ENCODE results near the gene SCYL3.
A peak's percentile ranks its signal among the peaks of the same experiment; 100 is the strongest.

Gene SCYL3

GRCh38 chr1:169900571-169900970 lies 6.9 kb upstream of the SCYL3 start:
- no peak for DNase-seq (ENCODE audit: low read depth, low spot score)
- no peak overlapping the region for H3K27ac ChIP-seq

- no peak for DNase-seq (ENCODE audit: low read depth, low spot score)
Observed at GRCh38 chr1:169899519-169900217, 6.0 kb upstream of the SCYL3 start.

GRCh38 chr1:169896013-169896412 lies 2.3 kb upstream of the SCYL3 start:
- H3K27ac ChIP-seq = no peak overlapping the region
- no peak for DNase-seq (ENCODE audit: low read depth, low spot score)

More at GRCh38 chr1:169899519-169900217, 6.0 kb upstream of the SCYL3 start:
- H3K27ac ChIP-seq = no peak overlapping the region

DNA sequence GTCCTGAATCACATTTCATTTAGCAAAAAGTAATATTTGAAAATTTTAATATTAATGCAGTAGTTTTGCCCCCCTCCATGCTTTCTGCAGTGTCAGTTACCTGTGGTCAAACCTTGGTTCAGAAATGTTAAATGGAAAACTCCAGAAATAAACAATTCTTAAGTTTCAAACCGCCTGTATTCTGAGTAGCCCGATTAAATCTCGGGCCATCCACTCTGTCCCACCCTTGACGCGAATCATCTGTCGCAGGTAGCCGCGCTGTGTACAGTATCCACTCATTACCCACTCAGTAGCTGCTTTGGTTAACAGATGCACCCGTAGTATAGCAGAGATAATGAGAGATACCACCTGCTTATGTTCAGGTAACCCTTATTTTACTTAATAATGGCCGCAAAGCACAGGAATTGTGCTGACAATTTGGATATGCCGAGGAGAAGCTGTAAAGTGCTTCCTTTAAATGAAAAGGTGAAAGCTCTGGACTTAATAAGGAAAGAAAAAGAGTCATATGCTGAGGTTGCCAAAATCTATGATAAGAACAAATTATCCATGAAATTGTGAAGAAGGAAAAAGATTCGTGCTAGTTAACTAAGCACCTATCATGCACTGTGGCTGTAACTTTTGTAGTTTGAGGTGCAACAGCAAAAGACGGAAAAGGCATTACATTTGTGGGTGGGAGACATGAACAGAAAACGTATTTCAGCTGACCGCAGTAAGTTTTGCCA lies 889 bp upstream of the SCYL3 start:
- H3K27ac ChIP-seq = peak overlapping the region; percentile 84
- DNase-seq (ENCODE audit: low read depth, low spot score) = no peak

DNA sequence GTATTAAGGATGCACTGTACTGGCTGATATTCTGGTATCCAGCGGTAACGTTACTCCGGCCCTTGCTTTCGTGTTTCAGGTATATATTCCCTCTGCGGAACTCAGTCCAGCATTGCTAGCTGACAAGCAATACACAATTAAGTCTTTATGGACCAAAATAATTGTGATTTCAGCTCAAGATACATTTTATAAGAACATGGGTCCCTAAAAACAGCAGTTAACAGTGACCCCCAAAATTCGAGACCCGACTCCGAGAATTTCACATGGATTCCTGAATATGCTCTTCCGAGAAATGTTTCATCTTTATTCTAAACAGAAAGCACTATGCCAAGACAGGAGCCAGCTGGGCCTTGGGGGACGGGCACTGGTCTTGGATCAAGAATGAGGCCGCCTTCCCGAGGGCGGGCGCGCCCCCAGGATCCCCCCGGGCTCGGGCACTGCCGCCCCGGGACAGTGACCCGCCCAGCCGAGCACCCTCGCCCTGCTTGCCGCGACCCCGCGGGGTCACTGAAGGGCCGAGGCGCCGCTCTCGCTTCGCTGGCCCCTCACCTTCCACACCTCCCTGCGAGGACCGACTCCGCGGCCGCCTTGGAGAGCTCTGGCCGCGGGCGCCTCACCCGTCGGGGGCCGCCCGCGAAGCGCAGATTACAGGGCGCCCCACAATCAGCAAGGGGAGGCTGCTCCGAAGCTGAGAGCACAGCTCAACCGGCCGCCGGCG lies 610 bp downstream of the SCYL3 start:
- peak overlapping the region; percentile 84 for H3K27ac ChIP-seq
- DNase-seq (ENCODE audit: low read depth, low spot score) = no peak

GRCh38 chr1:169892176-169892926 lies 1.3 kb downstream of the SCYL3 start:
- no peak for DNase-seq (ENCODE audit: low read depth, low spot score)
- H3K27ac ChIP-seq = peak overlapping the region; percentile 84

- DNase-seq (ENCODE audit: low read depth, low spot score) = no peak
- H3K27ac ChIP-seq = peak overlapping the region; percentile 84
Observed at GRCh38 chr1:169891539-169891885, 2.2 kb downstream of the SCYL3 start.

DNA sequence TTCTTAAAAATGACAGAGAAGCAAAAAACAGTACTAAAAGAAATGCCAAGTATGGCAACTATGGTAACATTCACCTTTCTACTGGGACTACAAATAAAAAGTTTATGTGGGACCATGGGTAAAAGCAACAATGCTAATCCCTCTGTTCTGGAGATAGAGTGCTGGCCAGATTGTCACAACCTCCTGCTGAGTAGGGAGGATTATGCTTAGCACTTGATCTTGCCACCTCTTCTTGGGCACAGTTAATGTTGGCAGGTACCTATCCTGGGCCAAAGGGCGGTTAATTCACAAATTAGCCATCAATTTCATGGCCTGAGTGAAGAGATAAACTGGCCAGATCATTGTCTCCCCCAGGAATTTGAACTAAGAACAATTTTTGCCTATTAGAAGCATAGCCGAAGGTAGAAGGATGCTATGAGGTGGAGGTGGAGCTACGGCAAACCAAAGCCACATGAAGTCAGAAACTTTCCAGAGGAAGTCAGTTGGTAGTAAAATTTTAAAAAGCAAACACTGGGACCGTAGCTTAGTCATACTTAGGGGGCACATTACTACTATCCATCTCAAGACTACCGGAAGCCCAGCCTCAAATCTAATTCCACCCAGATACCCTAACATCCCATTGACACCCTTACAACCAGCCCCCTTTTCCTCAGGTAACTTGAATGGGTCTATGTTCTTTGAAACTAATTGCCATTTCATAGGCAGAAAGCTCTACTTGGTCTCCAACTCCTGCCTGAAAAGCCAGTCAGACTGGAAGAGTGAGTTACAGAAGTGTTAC lies 2.7 kb downstream of the SCYL3 start:
- no peak for DNase-seq (ENCODE audit: low read depth, low spot score)
- peak overlapping the region; percentile 84 for H3K27ac ChIP-seq

GRCh38 chr1:169889871-169890270 lies 3.8 kb downstream of the SCYL3 start:
- H3K27ac ChIP-seq = no peak overlapping the region
- no peak for DNase-seq (ENCODE audit: low read depth, low spot score)

- no peak for DNase-seq (ENCODE audit: low read depth, low spot score)
- H3K27ac ChIP-seq = no peak overlapping the region
Observed at GRCh38 chr1:169886931-169887330, 6.8 kb downstream of the SCYL3 start.

DNA sequence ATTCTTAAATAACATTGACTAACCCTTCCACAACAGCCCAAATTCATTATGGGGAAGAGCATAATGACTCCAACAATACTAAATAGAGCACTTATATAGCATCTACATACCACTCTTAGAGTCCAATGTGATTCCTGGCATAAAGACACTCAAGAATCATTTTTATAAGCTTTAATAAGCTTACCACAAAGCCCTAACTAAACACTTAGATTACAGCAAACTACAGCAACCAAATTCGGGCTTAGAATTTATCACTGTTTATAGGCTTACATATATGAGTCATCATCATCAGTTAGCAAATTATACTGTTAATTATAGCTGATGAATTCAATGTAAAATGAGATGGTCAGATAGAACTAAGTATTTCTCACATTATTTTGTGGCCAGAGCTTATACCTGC lies 7.3 kb downstream of the SCYL3 start:
- no peak for DNase-seq (ENCODE audit: low read depth, low spot score)
- no peak overlapping the region for H3K27ac ChIP-seq

DNA sequence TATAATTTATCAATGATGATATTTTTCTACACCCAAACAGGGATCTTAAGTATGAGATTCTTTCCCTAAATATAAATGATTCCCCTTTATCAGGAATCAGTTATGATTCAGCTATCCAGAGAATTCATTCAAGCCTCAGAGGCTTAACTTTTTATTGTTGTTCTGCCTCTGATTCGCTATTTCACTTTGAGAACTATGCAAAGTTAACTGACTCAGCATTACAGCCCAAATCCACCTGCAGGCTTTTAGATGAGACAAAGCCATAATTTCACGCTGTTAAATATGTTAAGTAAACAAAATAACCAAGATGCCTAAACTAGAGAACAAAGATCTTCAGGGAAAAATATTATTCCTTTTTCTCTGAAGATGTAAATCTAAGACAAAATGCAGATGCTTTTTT lies 8.5 kb downstream of the SCYL3 start:
- no peak for DNase-seq (ENCODE audit: low read depth, low spot score)
- H3K27ac ChIP-seq = no peak overlapping the region

DNA sequence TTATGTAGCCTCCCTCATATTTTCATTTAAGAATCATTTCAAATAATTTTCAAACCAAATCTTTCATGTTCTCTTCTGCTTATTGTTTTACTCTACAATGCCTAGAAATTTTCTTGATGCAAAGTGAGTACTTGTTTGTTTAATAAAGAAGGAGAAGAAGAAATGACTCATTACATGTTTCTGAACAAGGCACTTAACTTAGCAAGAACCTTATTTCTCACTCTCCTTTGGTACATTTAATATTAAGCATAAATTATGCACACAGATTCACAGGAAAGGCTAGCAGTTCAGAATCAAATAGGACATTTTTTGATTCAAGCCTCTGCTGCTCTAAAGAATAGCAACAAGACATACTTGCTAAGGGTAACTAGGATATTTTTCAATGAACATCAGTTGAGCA lies 9.1 kb downstream of the SCYL3 start:
- H3K27ac ChIP-seq = no peak overlapping the region
- no peak for DNase-seq (ENCODE audit: low read depth, low spot score)

DNA sequence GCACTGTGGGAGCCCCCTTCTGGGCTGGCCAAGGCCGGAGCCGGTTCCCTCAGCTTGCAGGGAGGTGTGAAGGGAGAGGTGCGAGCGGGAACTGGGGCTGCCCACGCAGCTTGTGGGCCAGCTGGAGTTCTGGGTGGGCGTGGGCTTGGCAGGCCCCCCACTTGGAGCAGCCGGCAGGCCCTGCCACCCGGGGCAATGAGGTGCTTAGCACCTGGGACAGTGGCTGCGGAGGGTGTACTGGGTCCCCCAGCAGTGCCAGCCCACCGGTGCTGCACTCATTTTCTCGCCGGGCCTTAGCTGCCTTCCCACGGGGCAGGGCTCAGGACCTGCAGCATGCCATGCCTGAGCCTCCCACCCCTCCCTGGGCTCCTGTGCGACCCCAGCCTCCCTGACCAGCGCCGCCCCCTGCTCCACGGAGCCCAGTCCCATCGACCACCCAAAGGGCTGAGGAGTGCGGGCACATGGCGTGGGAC lies 11.6 kb downstream of the SCYL3 start:
- H3K27ac ChIP-seq = no peak overlapping the region
- DNase-seq (ENCODE audit: low read depth, low spot score) = no peak

DNA sequence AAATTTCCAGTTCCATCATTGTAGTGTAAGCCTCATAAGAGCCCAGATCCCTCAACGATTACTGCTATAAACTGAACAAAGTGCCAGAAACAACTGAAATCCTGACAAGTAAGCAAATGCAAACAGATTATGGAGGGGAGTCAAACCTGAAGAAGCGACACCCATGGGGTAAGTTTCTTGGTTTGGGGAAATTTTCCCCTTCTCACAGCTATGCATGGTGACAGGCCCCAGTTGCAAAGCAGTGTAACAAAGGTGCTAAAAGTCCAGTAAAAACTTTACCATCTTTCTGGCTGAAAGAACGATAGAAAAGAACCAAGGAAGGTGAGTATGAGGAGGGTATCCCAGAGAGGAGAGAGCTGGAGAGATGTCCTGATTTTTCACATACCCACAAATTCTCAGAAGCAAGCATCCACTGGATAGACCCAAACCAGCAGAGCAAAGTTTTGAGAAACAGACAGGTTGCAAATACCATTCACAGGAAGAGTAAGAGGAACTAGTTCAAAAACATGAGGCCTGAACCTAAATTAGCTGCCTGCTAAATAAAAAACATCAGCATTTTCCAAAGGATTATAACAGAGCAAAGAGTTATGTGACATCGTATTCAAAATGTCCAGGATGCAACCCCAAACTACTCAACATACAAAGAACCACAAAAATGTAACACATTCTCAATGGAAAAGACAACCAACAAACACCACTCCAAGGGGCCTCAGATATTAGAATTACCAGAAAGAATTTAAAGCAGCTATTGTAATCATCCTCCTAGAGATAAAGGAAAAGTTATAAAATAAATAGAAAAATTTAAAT lies 14.5 kb downstream of the SCYL3 start:
- H3K27ac ChIP-seq = no peak overlapping the region
- no peak for DNase-seq (ENCODE audit: low read depth, low spot score)

- H3K27ac ChIP-seq = no peak overlapping the region
- DNase-seq (ENCODE audit: low read depth, low spot score) = no peak
Observed at GRCh38 chr1:169878498-169878897, 15.2 kb downstream of the SCYL3 start.

DNA sequence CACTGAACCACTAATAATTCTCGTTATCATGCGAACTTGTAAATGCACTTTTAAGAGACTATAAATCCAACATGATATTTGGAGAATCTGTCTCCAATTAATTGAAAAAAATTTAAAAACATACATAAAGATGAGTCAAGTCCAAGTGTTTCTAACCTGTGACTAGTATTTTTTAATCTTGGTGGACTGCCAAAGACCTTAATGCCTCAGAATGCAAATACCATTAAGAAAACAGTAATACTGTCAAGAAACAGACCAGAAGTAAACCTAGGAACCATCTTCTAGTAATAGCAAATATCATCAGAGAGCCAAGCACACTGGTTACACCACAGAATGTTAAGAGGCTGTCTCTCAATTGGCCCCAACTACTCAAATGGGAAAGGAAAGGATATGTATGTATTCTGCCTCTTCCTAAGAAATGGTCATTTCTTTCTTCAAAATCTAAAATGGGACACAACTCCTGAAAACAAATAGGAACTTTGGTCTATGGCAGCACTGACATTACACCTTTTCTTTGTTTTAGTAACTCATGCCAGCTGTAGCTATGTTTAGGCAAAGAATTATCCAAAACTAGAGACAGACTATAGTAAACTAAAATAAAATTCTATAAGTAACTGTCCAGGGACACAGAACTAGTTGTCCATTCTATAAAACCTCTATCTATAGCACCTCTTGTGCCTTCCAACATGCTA lies 15.8 kb downstream of the SCYL3 start:
- no peak overlapping the region for H3K27ac ChIP-seq
- DNase-seq (ENCODE audit: low read depth, low spot score) = no peak

DNA sequence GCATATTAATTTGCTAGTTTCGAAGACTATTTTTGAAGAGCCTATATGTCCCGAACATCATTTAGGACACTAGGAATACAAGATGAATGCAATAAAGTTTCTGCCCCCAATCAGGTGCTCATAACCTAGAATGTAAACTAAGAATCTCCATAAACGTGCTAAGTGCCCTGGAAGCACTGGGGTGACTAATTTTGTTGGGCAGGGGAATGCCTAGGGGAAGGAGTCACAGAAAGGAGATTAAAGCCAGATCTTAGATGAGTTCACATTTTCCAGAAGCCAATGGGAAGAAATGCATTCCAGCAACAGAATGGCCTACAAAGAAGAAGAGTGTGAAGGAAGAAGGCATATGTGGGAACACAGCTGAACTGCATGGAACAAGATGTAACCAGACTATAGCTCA lies 19.5 kb downstream of the SCYL3 start:
- no peak for DNase-seq (ENCODE audit: low read depth, low spot score)
- peak overlapping the region; percentile 57 for H3K27ac ChIP-seq
